ENCODE data around the gene GLRX3. TPM values are rescaled to one million over a fixed set of nuclear protein-coding genes. Genes with fewer than 3 reads are reported as not detected.

GLRX3 gene
- total and polyA plus RNA-seq, 5 donors from 2014 or later = 41.4 to 123 (median 96.8) TPM

- Mint-ChIP-seq H3K4me3 (no peak overlapping the region), H3K36me3 (no peaks in the 10 kb centered on the region), H3K9me3 (no peaks in the 10 kb centered on the region), H3K4me1 (no peaks in the 10 kb centered on the region), H3K27ac (no peak overlapping the region), H3K27me3 (peaks cover 8% of the 10 kb centered on the region)
- Histone ChIP-seq H3K9me3 (ENCODE audit: control insufficient read depth in 2 of 2, low read length in 2 of 2) (no peaks in the 10 kb centered on the region), H3K4me1 (ENCODE audit: control insufficient read depth, insufficient read depth, low read length, poor library complexity, severe bottlenecking) (no peaks in the 10 kb centered on the region), H3K27me3 (ENCODE audit: control insufficient read depth, insufficient read depth, low read length) (no peaks in the 10 kb centered on the region), H3K36me3 (ENCODE audit: control insufficient read depth, insufficient read depth, low read length) (no peaks in the 10 kb centered on the region), H3K27ac (ENCODE audit: insufficient read depth, low read length, poor library complexity, severe bottlenecking) (no peak overlapping the region), H3K4me3 (ENCODE audit: low read depth, low read length) (no peak overlapping the region)
- ATAC-seq (ENCODE audit: low read depth in 2 of 2) = no peak
- DNase-seq = no peak
Observed at GRCh38 chr10:130203626-130204025, 67.4 kb downstream of the GLRX3 start.

GRCh38 chr10:130206216-130206737 is 70.1 kb downstream of the GLRX3 start:
- Mint-ChIP-seq H3K36me3 (no peaks in the 10 kb centered on the region), H3K27ac (no peak overlapping the region), H3K4me1 (no peaks in the 10 kb centered on the region), H3K4me3 (no peak overlapping the region), H3K27me3 (peaks cover under 1% of the 10 kb centered on the region), H3K9me3 (no peaks in the 10 kb centered on the region)
- H3K27me3 ChIP-seq (ENCODE audit: control insufficient read depth, insufficient read depth, low read length) = no peaks in the 10 kb centered on the region
- no peaks in the 10 kb centered on the region for H3K4me1 ChIP-seq (ENCODE audit: control insufficient read depth, insufficient read depth, low read length, poor library complexity, severe bottlenecking)
- H3K27ac ChIP-seq (ENCODE audit: insufficient read depth, low read length, poor library complexity, severe bottlenecking) = no peak overlapping the region
- no peak overlapping the region for H3K4me3 ChIP-seq (ENCODE audit: low read depth, low read length)
- ATAC-seq (ENCODE audit: low read depth in 2 of 2) (no peak), DNase-seq (no peak)
- H3K9me3 ChIP-seq (ENCODE audit: control insufficient read depth in 2 of 2, low read length in 2 of 2) = no peaks in the 10 kb centered on the region
- H3K36me3 ChIP-seq (ENCODE audit: control insufficient read depth, insufficient read depth, low read length) = no peaks in the 10 kb centered on the region

- no peaks in the 10 kb centered on the region for H3K4me1 ChIP-seq (ENCODE audit: control insufficient read depth, insufficient read depth, low read length, poor library complexity, severe bottlenecking)
- H3K4me3 ChIP-seq (ENCODE audit: low read depth, low read length) = no peak overlapping the region
- Mint-ChIP-seq H3K27me3 (no peaks in the 10 kb centered on the region), H3K9me3 (no peaks in the 10 kb centered on the region), H3K4me3 (no peak overlapping the region), H3K27ac (no peak overlapping the region), H3K4me1 (no peaks in the 10 kb centered on the region), H3K36me3 (no peaks in the 10 kb centered on the region)
- H3K9me3 ChIP-seq (ENCODE audit: control insufficient read depth in 2 of 2, low read length in 2 of 2) = no peaks in the 10 kb centered on the region
- no peaks in the 10 kb centered on the region for H3K27me3 ChIP-seq (ENCODE audit: control insufficient read depth, insufficient read depth, low read length)
- H3K36me3 ChIP-seq (ENCODE audit: control insufficient read depth, insufficient read depth, low read length) = no peaks in the 10 kb centered on the region
- DNase-seq (no peak), ATAC-seq (ENCODE audit: low read depth in 2 of 2) (no peak)
- no peak overlapping the region for H3K27ac ChIP-seq (ENCODE audit: insufficient read depth, low read length, poor library complexity, severe bottlenecking)
Observed at GRCh38 chr10:130207205-130207604, 71.0 kb downstream of the GLRX3 start.

GRCh38 chr10:130208807-130209206 is 72.6 kb downstream of the GLRX3 start:
- ATAC-seq (ENCODE audit: low read depth in 2 of 2) (no peak), DNase-seq (no peak)
- H3K36me3 Mint-ChIP-seq = no peaks in the 10 kb centered on the region
- Histone ChIP-seq H3K27ac (ENCODE audit: insufficient read depth, low read length, poor library complexity, severe bottlenecking) (no peak overlapping the region), H3K4me1 (ENCODE audit: control insufficient read depth, insufficient read depth, low read length, poor library complexity, severe bottlenecking) (no peaks in the 10 kb centered on the region), H3K4me3 (ENCODE audit: low read depth, low read length) (no peak overlapping the region), H3K9me3 (ENCODE audit: control insufficient read depth in 2 of 2, low read length in 2 of 2) (no peaks in the 10 kb centered on the region), H3K36me3 (ENCODE audit: control insufficient read depth, insufficient read depth, low read length) (no peaks in the 10 kb centered on the region), H3K27me3 (ENCODE audit: control insufficient read depth, insufficient read depth, low read length) (no peaks in the 10 kb centered on the region)
- no peak overlapping the region for H3K4me3 Mint-ChIP-seq
- no peaks in the 10 kb centered on the region for H3K4me1 Mint-ChIP-seq
- no peaks in the 10 kb centered on the region for H3K27me3 Mint-ChIP-seq
- no peak overlapping the region for H3K27ac Mint-ChIP-seq
- no peaks in the 10 kb centered on the region for H3K9me3 Mint-ChIP-seq

- H3K9me3 ChIP-seq (ENCODE audit: control insufficient read depth in 2 of 2, low read length in 2 of 2) = no peaks in the 10 kb centered on the region
- no peak overlapping the region for H3K4me3 ChIP-seq (ENCODE audit: low read depth, low read length)
- ATAC-seq (ENCODE audit: low read depth in 2 of 2) = no peak
- Mint-ChIP-seq H3K36me3 (no peaks in the 10 kb centered on the region), H3K4me3 (no peak overlapping the region), H3K27me3 (no peaks in the 10 kb centered on the region), H3K27ac (peak overlapping the region in 1 of 3 donors; percentile 49), H3K9me3 (no peaks in the 10 kb centered on the region), H3K4me1 (no peaks in the 10 kb centered on the region)
- no peaks in the 10 kb centered on the region for H3K36me3 ChIP-seq (ENCODE audit: control insufficient read depth, insufficient read depth, low read length)
- DNase-seq = no peak
- no peaks in the 10 kb centered on the region for H3K27me3 ChIP-seq (ENCODE audit: control insufficient read depth, insufficient read depth, low read length)
- no peaks in the 10 kb centered on the region for H3K4me1 ChIP-seq (ENCODE audit: control insufficient read depth, insufficient read depth, low read length, poor library complexity, severe bottlenecking)
- H3K27ac ChIP-seq (ENCODE audit: insufficient read depth, low read length, poor library complexity, severe bottlenecking) = no peak overlapping the region
Observed at GRCh38 chr10:130212746-130213145, 76.6 kb downstream of the GLRX3 start.

- Mint-ChIP-seq H3K36me3 (no peaks in the 10 kb centered on the region), H3K4me3 (no peak overlapping the region)
Observed at GRCh38 chr10:130213286-130214080, 77.3 kb downstream of the GLRX3 start.

GRCh38 chr10:130214431-130214830 is 78.2 kb downstream of the GLRX3 start:
- no peak overlapping the region for H3K4me3 Mint-ChIP-seq
- Histone ChIP-seq H3K4me3 (ENCODE audit: low read depth, low read length) (no peak overlapping the region), H3K27ac (ENCODE audit: insufficient read depth, low read length, poor library complexity, severe bottlenecking) (no peak overlapping the region), H3K27me3 (ENCODE audit: control insufficient read depth, insufficient read depth, low read length) (no peaks in the 10 kb centered on the region), H3K36me3 (ENCODE audit: control insufficient read depth, insufficient read depth, low read length) (no peaks in the 10 kb centered on the region), H3K4me1 (ENCODE audit: control insufficient read depth, insufficient read depth, low read length, poor library complexity, severe bottlenecking) (no peaks in the 10 kb centered on the region), H3K9me3 (ENCODE audit: control insufficient read depth in 2 of 2, low read length in 2 of 2) (no peaks in the 10 kb centered on the region)
- H3K9me3 Mint-ChIP-seq = no peaks in the 10 kb centered on the region
- H3K27ac Mint-ChIP-seq = no peak overlapping the region
- H3K36me3 Mint-ChIP-seq = no peaks in the 10 kb centered on the region
- H3K4me1 Mint-ChIP-seq = no peaks in the 10 kb centered on the region
- no peak for ATAC-seq (ENCODE audit: low read depth in 2 of 2)
- H3K27me3 Mint-ChIP-seq = no peaks in the 10 kb centered on the region
- DNase-seq = no peak

More at GRCh38 chr10:130213286-130214080, 77.3 kb downstream of the GLRX3 start:
- no peaks in the 10 kb centered on the region for H3K27me3 Mint-ChIP-seq
- DNase-seq (no peak), ATAC-seq (ENCODE audit: low read depth in 2 of 2) (no peak)
- H3K4me1 ChIP-seq (ENCODE audit: control insufficient read depth, insufficient read depth, low read length, poor library complexity, severe bottlenecking) = no peaks in the 10 kb centered on the region
- H3K4me3 ChIP-seq (ENCODE audit: low read depth, low read length) = no peak overlapping the region
- no peaks in the 10 kb centered on the region for H3K9me3 ChIP-seq (ENCODE audit: control insufficient read depth in 2 of 2, low read length in 2 of 2)
- no peaks in the 10 kb centered on the region for H3K27me3 ChIP-seq (ENCODE audit: control insufficient read depth, insufficient read depth, low read length)
- H3K9me3 Mint-ChIP-seq = no peaks in the 10 kb centered on the region
- no peak overlapping the region for H3K27ac ChIP-seq (ENCODE audit: insufficient read depth, low read length, poor library complexity, severe bottlenecking)
- no peak overlapping the region for H3K27ac Mint-ChIP-seq
- no peaks in the 10 kb centered on the region for H3K36me3 ChIP-seq (ENCODE audit: control insufficient read depth, insufficient read depth, low read length)
- no peaks in the 10 kb centered on the region for H3K4me1 Mint-ChIP-seq

All from CD4-positive, CD25-positive, alpha-beta regulatory T cell (primary cell).